Measurements from ENCODE around the gene GFOD1. TPM values are rescaled to one million over a fixed set of nuclear protein-coding genes. Genes with fewer than 3 reads are reported as not detected.

The GFOD1 gene
- total RNA-seq, 2 donors from 2014 or later: 10.0 to 12.2 TPM

GRCh38 chr6:13367396-13367795 lies 120.0 kb downstream of the GFOD1 start:
- intact Hi-C loops (cut with DNase I): no loop called here
- Histone ChIP-seq H3K4me3 (no peak overlapping the region), H3K27me3 (replicated peaks; ENCODE audit: insufficient read depth) (no peaks in the 10 kb centered on the region), H3K27ac (no peak overlapping the region), H3K4me1 (replicated peaks) (no peaks in the 10 kb centered on the region), H3K36me3 (no peaks in the 10 kb centered on the region), H3K9me3 (no peaks in the 10 kb centered on the region)
- WGBS: 45% methylated on average over 3 of the region's 3 CpGs
- no peak for DNase-seq (ENCODE audit: low spot score)
- TF ChIP-seq CTCF (IDR thresholded peaks at IDR 0.05) (no peak), POLR2A (IDR thresholded peaks at IDR 0.05) (no peak), POLR2AphosphoS5 (IDR thresholded peaks at IDR 0.05) (no peak)

GRCh38 chr6:13365320-13365719 lies 122.1 kb downstream of the GFOD1 start:
- H3K4me3 ChIP-seq: no peak overlapping the region
- no peaks in the 10 kb centered on the region for H3K4me1 ChIP-seq (replicated peaks)
- H3K36me3 ChIP-seq: no peaks in the 10 kb centered on the region
- H3K9me3 ChIP-seq: no peaks in the 10 kb centered on the region
- intact Hi-C loops (cut with DNase I): no loop called here
- TF ChIP-seq POLR2A (IDR thresholded peaks at IDR 0.05) (no peak), POLR2AphosphoS5 (IDR thresholded peaks at IDR 0.05) (no peak), CTCF (IDR thresholded peaks at IDR 0.05) (no peak)
- WGBS: 95% methylated on average over 39 of the region's 39 CpGs
- no peaks in the 10 kb centered on the region for H3K27me3 ChIP-seq (replicated peaks; ENCODE audit: insufficient read depth)
- no peak overlapping the region for H3K27ac ChIP-seq
- DNase-seq (ENCODE audit: low spot score): no peak

GRCh38 chr6:13364842-13365241 lies 122.6 kb downstream of the GFOD1 start:
- Histone ChIP-seq H3K27ac (no peak overlapping the region), H3K4me1 (replicated peaks) (no peaks in the 10 kb centered on the region), H3K4me3 (no peak overlapping the region), H3K9me3 (no peaks in the 10 kb centered on the region), H3K36me3 (no peaks in the 10 kb centered on the region), H3K27me3 (replicated peaks; ENCODE audit: insufficient read depth) (no peaks in the 10 kb centered on the region)
- no peak for DNase-seq (ENCODE audit: low spot score)
- intact Hi-C loops (cut with DNase I): no loop called here
- no peak for TF ChIP-seq CTCF (IDR thresholded peaks at IDR 0.05)
- TF ChIP-seq POLR2AphosphoS5 (IDR thresholded peaks at IDR 0.05): no peak
- no peak for TF ChIP-seq POLR2A (IDR thresholded peaks at IDR 0.05)
- WGBS: 98% methylated on average over 30 of the region's 34 CpGs

GRCh38 chr6:13362412-13362811 lies 125.0 kb downstream of the GFOD1 start:
- H3K27me3 ChIP-seq (replicated peaks; ENCODE audit: insufficient read depth): no peaks in the 10 kb centered on the region
- intact Hi-C loops (cut with DNase I): no loop called here
- WGBS: 87% methylated on average over 5 of the region's 5 CpGs

More at GRCh38 chr6:13362412-13362811, 125.0 kb downstream of the GFOD1 start:
- Histone ChIP-seq H3K4me1 (replicated peaks) (no peaks in the 10 kb centered on the region), H3K27ac (no peak overlapping the region), H3K4me3 (no peak overlapping the region), H3K36me3 (no peaks in the 10 kb centered on the region), H3K9me3 (no peaks in the 10 kb centered on the region)
- TF ChIP-seq POLR2AphosphoS5 (IDR thresholded peaks at IDR 0.05) (no peak), CTCF (IDR thresholded peaks at IDR 0.05) (no peak), POLR2A (IDR thresholded peaks at IDR 0.05) (no peak)
- no peak for DNase-seq (ENCODE audit: low spot score)
